ENCODE results near the gene RDM1. TPM values are rescaled to one million over a fixed set of nuclear protein-coding genes. Genes with fewer than 3 reads are reported as not detected.

RDM1 gene
- total and polyA plus RNA-seq, 2 donors = 0.14 to 1.2 TPM

- peak within 1 kb of the TSS; percentile 16 for H3K4me3 ChIP-seq (ENCODE audit: low read depth, low read length)
- WGBS = 69% methylated on average over 11 of the region's 11 CpGs
- DNase-seq (ENCODE audit: extremely low spot score) = no peak
- H3K27ac ChIP-seq (ENCODE audit: low read depth) = no peak within 1 kb of the TSS
- no peaks in the 10 kb centered on the region for H3K4me1 ChIP-seq (ENCODE audit: insufficient read depth)
- no peaks in the 10 kb centered on the region for H3K36me3 ChIP-seq (ENCODE audit: insufficient read depth)
These were observed 50.6 kb downstream of the RDM1 start, which contains the start of gene CCL5 for GRCh38 chr17:35879773-35880654. TSS of gene CCL5 (minus strand) at chr17:35880360.

DNA sequence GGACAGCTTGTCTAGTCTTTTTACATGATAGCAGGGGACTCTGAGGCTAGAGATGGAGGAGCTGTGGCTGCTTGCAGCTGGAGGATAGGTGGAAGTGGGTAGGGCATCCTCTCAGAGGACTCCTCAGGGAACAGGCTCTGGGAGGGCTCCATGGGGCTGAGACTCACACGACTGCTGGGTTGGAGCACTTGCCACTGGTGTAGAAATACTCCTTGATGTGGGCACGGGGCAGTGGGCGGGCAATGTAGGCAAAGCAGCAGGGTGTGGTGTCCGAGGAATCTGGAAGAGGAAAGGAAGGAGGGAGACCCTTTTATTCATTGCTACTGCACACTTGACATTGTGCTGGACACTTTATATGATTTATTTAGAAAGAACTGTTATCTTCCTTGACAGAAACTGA is 52.2 kb downstream of the RDM1 start:
- Histone ChIP-seq H3K27ac (ENCODE audit: low read depth) (no peak overlapping the region), H3K36me3 (ENCODE audit: insufficient read depth) (no peaks in the 10 kb centered on the region), H3K4me1 (ENCODE audit: insufficient read depth) (no peaks in the 10 kb centered on the region), H3K4me3 (ENCODE audit: low read depth, low read length) (no peak overlapping the region)
- DNase-seq (ENCODE audit: extremely low spot score) = no peak
- 74% methylated on average over 4 of the region's 4 CpGs for WGBS

DNA sequence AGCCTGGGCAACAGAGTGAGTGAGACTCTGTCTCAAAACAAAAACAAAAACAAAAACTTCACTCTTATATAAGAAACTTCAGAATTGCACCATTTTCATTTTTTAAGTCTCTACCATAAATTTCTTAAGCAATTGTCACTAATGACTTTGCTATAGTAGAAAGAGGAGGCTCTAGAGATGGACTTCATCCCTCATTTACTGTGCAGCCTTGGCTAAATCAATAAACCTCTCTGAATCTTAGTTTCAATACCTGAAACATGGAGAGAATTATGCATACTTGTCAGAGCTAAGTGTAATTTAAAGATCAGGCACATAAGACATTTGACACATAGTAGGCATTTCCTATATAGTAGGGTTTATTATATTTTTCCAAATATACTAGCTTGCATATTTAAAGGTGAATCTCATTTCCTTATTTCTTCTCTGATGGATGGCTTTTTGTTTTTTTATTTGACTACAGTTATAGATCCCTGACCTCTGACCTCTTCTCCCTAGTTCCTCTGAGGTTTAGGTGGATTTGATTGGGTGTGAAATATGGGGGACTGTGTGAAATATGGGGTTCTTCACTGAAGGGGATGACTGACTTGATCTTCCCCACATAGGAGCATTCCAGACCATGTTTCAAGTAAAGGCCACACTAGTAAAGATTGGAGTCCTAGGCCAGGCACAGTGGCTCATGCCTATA is 53.1 kb downstream of the RDM1 start:
- no peaks in the 10 kb centered on the region for H3K36me3 ChIP-seq (ENCODE audit: insufficient read depth)

DNA sequence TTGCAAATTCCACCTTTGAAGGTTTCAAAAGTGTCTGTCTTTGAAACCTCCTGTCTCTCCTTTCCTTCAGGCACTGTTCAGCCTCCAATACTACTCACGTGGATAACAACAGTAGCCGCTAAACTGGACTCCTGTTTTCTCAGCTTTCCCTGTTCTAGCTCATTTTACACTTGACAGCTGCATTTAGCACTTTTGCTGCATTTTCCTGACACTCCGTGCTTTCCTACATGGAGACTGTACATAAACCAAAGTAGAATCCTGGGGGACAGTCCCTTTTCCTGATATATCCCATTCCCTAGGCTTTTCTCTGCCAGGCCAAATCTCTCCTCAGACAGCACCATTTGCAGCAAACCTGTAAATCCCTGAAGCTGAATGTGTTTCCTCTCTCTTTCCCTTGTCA is 54.0 kb downstream of the RDM1 start:
- Histone ChIP-seq H3K36me3 (ENCODE audit: insufficient read depth) (no peaks in the 10 kb centered on the region), H3K27ac (ENCODE audit: low read depth) (no peak overlapping the region), H3K4me3 (ENCODE audit: low read depth, low read length) (no peak overlapping the region), H3K4me1 (ENCODE audit: insufficient read depth) (no peaks in the 10 kb centered on the region)
- WGBS = 71% methylated on average over 3 of the region's 3 CpGs
- DNase-seq (ENCODE audit: extremely low spot score) = no peak

More for the DNA sequence above, 53.1 kb downstream of the RDM1 start:
- Histone ChIP-seq H3K4me1 (ENCODE audit: insufficient read depth) (no peaks in the 10 kb centered on the region), H3K4me3 (ENCODE audit: low read depth, low read length) (no peak overlapping the region), H3K27ac (ENCODE audit: low read depth) (no peak overlapping the region)
- no peak for DNase-seq (ENCODE audit: extremely low spot score)

- Histone ChIP-seq H3K27ac (ENCODE audit: low read depth) (no peak overlapping the region), H3K4me3 (ENCODE audit: low read depth, low read length) (no peak overlapping the region), H3K36me3 (ENCODE audit: insufficient read depth) (no peaks in the 10 kb centered on the region), H3K4me1 (ENCODE audit: insufficient read depth) (no peaks in the 10 kb centered on the region)
- DNase-seq (ENCODE audit: extremely low spot score) = no peak
- 75% methylated on average over 3 of the region's 3 CpGs for WGBS
These were observed 54.8 kb downstream of the RDM1 start for GRCh38 chr17:35875800-35876139.

DNA sequence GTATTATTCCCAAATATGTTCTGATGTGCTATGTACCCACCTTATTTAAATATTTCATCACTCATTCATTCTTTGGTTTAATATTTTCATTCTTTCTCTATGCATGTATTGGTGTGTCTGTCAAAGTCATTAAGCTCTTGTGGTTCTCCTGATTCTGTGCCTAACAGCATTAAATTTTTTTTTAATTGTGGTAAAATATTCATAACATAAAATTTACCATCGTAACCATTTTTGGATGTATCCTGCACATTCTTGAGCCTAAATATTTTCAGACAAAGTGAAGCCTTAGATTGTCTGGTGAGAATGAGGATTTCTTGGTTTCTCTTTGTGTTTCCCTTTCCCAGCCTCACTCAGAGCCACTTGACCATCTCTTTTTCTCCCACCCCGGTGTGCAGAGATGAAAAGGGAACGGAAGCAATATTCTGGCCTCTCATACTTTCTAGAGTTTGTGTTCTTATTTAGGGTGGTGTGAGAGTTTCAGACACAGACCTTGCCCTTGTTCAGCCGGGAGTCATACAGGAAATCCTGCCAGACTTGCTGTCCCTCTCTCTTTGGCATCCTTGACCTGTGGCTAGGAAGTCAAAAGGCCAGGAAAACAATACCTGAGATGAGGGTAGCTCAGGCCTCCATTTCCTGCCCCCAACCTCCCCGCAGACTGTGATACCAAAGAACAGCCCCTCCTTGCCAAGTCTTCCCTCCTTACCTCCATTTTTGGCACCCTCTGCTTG is 55.3 kb downstream of the RDM1 start:
- 59% methylated on average over 5 of the region's 5 CpGs for WGBS
- H3K4me1 ChIP-seq (ENCODE audit: insufficient read depth) = no peaks in the 10 kb centered on the region
- H3K27ac ChIP-seq (ENCODE audit: low read depth) = no peak overlapping the region
- no peak overlapping the region for H3K4me3 ChIP-seq (ENCODE audit: low read depth, low read length)
- H3K36me3 ChIP-seq (ENCODE audit: insufficient read depth) = no peaks in the 10 kb centered on the region
- no peak for DNase-seq (ENCODE audit: extremely low spot score)

GRCh38 chr17:35872196-35872980 is 58.2 kb downstream of the RDM1 start:
- H3K27ac ChIP-seq (ENCODE audit: low read depth) = no peak overlapping the region
- DNase-seq (ENCODE audit: extremely low spot score) = no peak
- WGBS = 93% methylated on average over 12 of the region's 12 CpGs
- no peak overlapping the region for H3K4me3 ChIP-seq (ENCODE audit: low read depth, low read length)
- no peaks in the 10 kb centered on the region for H3K4me1 ChIP-seq (ENCODE audit: insufficient read depth)
- H3K36me3 ChIP-seq (ENCODE audit: insufficient read depth) = no peaks in the 10 kb centered on the region

DNA sequence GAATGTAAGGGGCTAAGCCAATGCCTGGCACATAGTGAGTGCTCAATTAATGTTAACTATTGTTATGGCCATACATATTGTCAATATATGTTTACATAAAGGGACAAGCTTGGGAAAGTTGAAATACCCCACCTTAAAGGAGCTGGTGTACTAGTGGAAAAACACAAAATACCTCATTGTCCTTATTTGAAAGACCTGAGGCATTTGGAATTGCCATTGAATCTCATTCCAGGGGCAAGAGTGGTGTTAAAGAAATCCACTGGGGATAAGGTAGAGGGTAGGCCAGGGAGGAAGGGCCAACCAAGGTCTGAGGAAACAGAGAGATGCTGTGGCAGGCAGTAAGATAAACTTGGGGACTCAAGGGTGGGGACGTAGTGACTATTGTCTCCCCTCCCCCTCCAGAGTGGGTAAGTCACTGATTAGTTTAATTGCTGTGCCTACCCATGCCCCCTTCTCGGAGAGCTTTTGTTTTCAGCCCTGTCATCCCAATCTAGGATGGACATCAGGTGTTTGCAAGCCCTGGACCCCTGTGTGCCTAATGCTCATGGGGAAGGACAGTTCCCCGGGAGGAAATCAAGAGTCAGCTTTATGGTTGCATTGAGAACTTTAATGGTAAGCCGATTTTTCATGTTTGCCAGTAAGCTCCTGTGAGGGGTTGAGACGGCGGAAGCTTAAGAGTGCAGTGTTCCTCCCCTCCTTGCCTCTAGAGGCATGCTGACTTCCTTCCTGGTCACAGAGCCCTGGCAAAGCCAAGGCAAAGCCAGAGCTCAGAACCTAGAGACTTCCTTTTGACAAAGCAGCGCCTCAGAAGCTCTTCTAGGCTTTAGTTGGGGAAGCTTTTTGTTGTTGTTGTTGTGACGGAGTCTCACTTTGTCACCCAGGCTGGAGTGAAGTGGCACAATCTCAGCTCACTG is 59.4 kb downstream of the RDM1 start:
- H3K36me3 ChIP-seq (ENCODE audit: insufficient read depth) = no peaks in the 10 kb centered on the region
- H3K27ac ChIP-seq (ENCODE audit: low read depth) = no peak overlapping the region
- 67% methylated on average over 8 of the region's 8 CpGs for WGBS
- no peak overlapping the region for H3K4me3 ChIP-seq (ENCODE audit: low read depth, low read length)
- DNase-seq (ENCODE audit: extremely low spot score) = no peak
- peaks cover 1% of the 10 kb centered on the region for H3K4me1 ChIP-seq (ENCODE audit: insufficient read depth)

GRCh38 chr17:35868737-35869136 is 61.8 kb downstream of the RDM1 start, which contains the start of gene HEATR9:
TSS of gene HEATR9 (minus strand) at chr17:35868891. CDS start at chr17:35868742, 149 bp downstream.
- 87% methylated on average over 3 of the region's 3 CpGs for WGBS

More at GRCh38 chr17:35868737-35869136, 61.8 kb downstream of the RDM1 start, which contains the start of gene HEATR9:
- Histone ChIP-seq H3K27ac (ENCODE audit: low read depth) (no peak within 1 kb of the TSS), H3K36me3 (ENCODE audit: insufficient read depth) (no peaks in the 10 kb centered on the region), H3K4me1 (ENCODE audit: insufficient read depth) (peaks cover 1% of the 10 kb centered on the region), H3K4me3 (ENCODE audit: low read depth, low read length) (no peak within 1 kb of the TSS)
- DNase-seq (ENCODE audit: extremely low spot score) = no peak

Small RNA genes lying within 50 kb of the gene (small RNA-seq; reads per million reads assigned to genes)
- 4,595 reads per million, percentile 100 among the genes with 10 or more reads in this experiment for gene RF00100

Other genes with a start within 250 kb of the RDM1 start
- 0.69 TPM for gene RASL10B, start 199.1 kb downstream of the RDM1 start, total RNA-seq
- gene RASL10B, start 199.1 kb downstream of the RDM1 start, polyA plus RNA-seq = 3.0 TPM
- not detected for gene GAS2L2, start 177.5 kb downstream of the RDM1 start, total RNA-seq
- gene GAS2L2, start 177.5 kb downstream of the RDM1 start, polyA plus RNA-seq = 0.09 TPM
- not detected for gene C17orf50, start 169.9 kb downstream of the RDM1 start, total RNA-seq
- not detected for gene C17orf50, start 169.9 kb downstream of the RDM1 start, polyA plus RNA-seq
- gene MMP28, start 135.1 kb downstream of the RDM1 start, total RNA-seq = 13.2 TPM
- 48.6 TPM for gene MMP28, start 135.1 kb downstream of the RDM1 start, polyA plus RNA-seq
- gene TAF15, start 121.3 kb downstream of the RDM1 start, total RNA-seq = 129 TPM
- 134 TPM for gene TAF15, start 121.3 kb downstream of the RDM1 start, polyA plus RNA-seq
- gene HEATR9, start 61.9 kb downstream of the RDM1 start, total RNA-seq = not detected
- not detected for gene HEATR9, start 61.9 kb downstream of the RDM1 start, polyA plus RNA-seq
- 0.58 TPM for gene CCL5, start 50.4 kb downstream of the RDM1 start, total RNA-seq
- 4.8 TPM for gene CCL5, start 50.4 kb downstream of the RDM1 start, polyA plus RNA-seq
- gene LYZL6, start 12.9 kb upstream of the RDM1 start, total RNA-seq = not detected
- gene LYZL6, start 12.9 kb upstream of the RDM1 start, polyA plus RNA-seq = not detected
- gene CCL16, start 50.7 kb upstream of the RDM1 start, total RNA-seq = 0.21 TPM
- gene CCL16, start 50.7 kb upstream of the RDM1 start, polyA plus RNA-seq = 0.29 TPM
- gene CCL14, start 56.0 kb upstream of the RDM1 start, total RNA-seq = 3.3 TPM
- 184 TPM for gene CCL14, start 56.0 kb upstream of the RDM1 start, polyA plus RNA-seq
- gene CCL15, start 70.8 kb upstream of the RDM1 start, total RNA-seq = 6.2 TPM
- 1.3 TPM for gene CCL15, start 70.8 kb upstream of the RDM1 start, polyA plus RNA-seq
- 0.85 TPM for gene CCL23, start 87.2 kb upstream of the RDM1 start, total RNA-seq
- gene CCL23, start 87.2 kb upstream of the RDM1 start, polyA plus RNA-seq = 16.9 TPM
- gene CCL18, start 133.5 kb upstream of the RDM1 start, total RNA-seq = not detected
- 1.5 TPM for gene CCL18, start 133.5 kb upstream of the RDM1 start, polyA plus RNA-seq
- gene CCL3, start 159.4 kb upstream of the RDM1 start, total RNA-seq = 3.6 TPM
- gene CCL3, start 159.4 kb upstream of the RDM1 start, polyA plus RNA-seq = 2.6 TPM
- 2.4 TPM for gene CCL4, start 173.1 kb upstream of the RDM1 start, total RNA-seq
- gene CCL4, start 173.1 kb upstream of the RDM1 start, polyA plus RNA-seq = 3.1 TPM
- gene TBC1D3B, start 245.9 kb upstream of the RDM1 start, total RNA-seq = 2.1 TPM
- 2.1 TPM for gene TBC1D3B, start 245.9 kb upstream of the RDM1 start, polyA plus RNA-seq